GM19043 (cell line): Measurements from ENCODE around the gene CNTNAP2.

ENCODE experiments used
- ATAC-seq: cut with Tn5 transposase; IDR thresholded peaks from one replicate; pipeline ENCODE4 v1.9.1; 2021; ENCODE audit warnings: low read depth; ENCODE audit not compliant: unreplicated experiment

The CNTNAP2 gene

DNA sequence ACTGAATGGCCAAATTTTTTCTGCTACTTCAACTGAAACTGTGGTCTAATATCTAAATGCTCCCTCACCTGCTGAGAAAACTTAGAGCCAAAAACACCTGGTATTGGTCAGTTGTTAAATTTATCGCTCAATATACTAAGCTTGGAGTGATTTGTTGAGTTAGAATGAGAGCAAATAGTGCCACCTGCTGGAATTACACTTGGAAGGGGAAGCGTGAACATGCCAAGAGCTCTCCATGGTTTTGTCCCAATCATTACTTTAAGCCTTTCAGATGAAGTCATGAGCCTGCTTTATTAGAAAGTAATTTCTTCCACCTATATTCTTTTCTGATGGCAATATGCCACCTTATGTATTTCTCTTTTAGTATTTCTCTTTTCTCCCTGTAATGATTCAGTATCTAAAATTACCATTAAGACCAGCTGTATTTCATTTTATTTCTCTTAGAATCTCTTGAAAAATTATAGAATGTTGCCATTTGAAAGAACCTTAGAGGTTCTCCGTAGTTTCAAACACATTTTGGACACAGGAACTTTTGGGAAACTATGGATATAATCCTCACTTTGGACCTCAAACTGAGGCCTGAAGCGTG, 2026.2 kb downstream of the CNTNAP2 start:
- ATAC-seq, result no peak

DNA sequence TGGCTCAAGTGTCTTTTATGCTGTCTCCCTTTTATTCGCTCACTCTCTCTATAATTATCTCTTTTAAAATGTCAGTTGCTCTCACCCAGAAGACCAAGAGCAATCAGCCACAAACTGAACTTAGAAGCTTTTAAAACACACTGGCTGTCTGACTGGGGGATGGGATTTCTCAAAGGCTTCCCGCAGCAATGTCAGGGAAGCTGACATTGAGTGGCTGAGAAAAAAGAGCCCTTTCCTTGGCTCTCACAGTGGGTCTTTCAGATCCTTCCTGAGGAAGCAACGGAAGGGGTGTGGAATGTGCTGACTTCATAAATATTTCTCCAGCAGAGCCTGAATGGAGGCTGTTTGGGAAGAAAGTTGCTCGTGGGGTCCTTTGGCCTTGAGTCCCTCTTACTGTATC, 2028.2 kb downstream of the CNTNAP2 start:
- ATAC-seq, result no peak

DNA sequence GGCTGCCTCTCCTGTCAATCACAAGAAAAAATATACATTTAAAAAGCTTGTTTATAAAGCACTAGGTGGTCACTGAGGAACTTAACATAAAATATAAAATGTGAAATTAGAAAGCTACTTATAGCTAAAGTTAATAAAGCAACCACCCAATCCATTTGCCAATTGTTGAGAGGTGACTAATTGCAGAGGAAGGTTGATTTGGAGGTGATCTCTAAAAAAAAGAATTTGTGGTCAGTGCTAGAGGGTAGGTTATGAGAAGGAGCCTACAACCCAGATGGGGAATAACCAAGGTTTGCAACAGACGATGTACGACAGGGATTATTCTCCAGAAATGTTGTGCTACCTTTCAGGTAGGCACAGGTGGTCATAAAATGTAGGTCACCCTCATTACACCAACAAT, 2029.7 kb downstream of the CNTNAP2 start:
- no peak for ATAC-seq

DNA sequence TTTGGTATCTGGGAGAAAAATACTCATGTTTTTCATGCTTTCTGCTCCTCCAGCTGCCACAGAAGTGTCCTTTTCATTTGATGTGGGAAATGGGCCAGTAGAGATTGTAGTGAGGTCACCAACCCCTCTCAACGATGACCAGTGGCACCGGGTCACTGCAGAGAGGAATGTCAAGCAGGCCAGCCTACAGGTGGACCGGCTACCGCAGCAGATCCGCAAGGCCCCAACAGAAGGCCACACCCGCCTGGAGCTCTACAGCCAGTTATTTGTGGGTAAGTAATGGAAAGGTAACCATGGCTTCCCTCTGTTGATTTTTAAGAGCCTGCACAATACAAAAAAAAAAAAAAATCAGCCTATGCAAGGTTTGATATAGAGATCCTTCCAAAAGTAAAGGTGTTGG, 2030.8 kb downstream of the CNTNAP2 start:
- ATAC-seq, result no peak

DNA sequence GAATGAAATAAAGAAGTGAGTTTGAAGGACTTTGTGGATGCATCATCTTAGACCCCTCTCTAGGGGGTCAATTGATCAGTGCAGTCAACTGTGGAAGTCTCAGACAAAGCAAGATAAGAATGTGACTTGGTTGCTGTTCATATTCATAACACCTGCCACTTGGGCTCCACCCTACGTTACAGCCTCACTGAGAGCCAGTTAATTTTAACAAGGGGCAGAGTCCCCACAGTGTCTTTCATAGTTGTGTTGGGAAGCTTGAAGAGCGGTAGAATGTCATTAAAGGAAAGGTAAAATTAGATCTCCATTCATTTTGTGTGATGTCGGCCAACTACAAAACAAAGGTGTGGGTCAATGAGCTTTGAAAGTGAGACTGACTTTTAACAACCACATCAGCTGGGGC, 2031.9 kb downstream of the CNTNAP2 start:
- ATAC-seq, result no peak

DNA sequence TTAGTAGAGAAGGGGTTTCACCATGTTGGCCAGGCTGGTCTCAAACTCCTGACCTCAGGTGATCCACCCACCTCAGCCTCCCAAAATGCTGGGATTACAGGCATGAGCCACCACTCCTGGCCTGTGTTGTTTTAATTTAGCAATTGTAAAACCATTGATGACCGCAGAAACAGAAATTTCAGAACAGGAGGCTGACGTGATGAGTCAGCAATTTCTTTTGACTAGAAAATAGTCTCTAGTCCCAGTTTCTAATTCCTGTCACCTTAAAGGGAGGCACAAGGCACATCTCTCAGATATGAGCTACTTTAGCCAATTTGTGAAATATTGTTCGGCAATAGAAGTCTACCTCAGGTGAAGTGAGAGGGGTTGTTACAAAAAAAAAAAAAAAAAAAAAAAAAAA, 2033.1 kb downstream of the CNTNAP2 start:
- no peak for ATAC-seq

DNA sequence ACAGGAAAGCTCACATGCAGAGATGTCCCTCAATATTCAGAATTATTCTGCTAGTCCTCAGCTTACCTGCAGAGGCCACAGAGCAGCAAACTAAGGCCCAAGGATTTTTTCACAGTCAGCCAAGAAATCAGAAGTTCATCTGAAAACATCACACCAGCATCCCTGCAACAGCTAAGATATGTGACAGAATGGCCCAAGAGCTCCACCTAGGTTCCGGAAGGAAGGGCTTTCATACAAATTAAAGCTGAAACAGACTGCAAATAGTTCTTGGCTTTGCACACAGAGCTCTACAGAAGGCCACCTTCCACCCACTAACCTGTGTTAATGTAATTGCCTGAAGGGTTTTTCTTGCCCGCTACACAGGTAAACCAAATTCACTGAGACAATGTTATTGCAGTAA, 2035.2 kb downstream of the CNTNAP2 start:
- ATAC-seq, result no peak

DNA sequence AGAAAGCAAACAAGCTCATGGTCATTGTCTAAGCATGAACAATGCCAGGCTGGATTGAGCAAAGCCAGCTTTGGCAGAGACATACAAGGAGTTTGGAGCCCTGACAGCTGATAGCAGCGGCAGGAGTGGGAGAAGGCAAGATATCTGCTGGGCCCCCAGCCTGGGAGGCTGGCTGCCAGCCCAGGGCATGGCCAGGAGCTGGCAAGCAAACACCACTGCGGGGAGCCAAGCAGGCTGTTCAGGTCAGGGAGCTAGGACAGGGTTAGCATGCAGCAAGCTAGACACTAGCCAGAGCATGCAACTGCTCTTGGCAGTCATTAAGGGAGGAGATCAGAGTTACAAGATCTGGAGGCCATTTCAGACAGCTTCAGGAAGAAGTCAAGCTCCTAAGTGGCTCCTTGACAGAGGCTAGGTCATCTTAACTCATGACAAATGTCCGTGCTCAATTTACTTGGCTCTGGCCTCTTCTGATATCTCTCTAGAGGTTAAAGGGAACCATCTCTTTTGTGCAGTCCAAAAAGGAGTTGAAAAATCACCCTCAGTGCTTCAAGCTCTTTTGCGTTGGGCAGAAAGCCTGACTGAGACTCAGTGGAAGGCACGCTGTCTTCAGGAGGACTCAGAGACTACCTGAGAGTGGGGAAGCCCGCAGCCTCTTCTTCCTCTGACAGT, 2037.1 kb downstream of the CNTNAP2 start:
- ATAC-seq, result no peak

DNA sequence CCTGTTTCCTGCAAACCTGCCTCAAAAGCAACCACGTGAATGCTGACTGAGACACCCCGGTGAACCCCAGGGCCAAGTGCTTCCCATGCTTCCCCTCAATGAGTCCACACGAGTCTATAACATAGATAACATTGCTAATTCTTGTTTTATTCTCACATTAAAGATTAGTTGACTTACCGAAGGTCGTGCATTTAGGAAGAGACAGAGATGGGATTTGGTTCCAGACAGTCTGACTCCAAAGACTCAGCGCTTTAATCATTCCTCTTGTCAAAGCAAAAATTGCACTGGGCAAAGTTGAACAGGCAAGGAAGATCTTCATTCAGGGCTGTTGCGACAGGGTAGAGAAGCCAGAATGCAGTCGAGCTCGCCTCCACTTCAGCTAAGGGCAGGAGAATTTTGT, 2038.4 kb downstream of the CNTNAP2 start:
- ATAC-seq, result no peak

DNA sequence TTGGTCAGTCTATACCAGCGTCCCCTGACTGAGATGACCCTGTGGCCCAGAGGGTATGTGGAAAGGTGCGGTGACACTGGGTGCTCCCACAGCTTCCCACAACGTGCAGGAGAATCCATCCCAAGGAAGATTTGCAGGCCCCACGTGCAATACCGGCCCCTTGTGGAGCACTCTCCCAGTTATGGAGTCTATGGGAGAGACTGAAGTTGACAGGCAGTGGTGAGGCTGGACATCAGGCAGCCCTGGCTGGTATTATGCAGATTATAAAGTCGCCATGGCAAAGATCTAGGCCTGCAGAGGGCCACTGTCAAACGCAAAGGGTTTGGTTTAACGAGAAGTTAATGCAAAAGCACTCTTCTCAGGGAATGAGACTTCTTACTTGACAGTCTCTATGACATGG, 2039.2 kb downstream of the CNTNAP2 start:
- no peak for ATAC-seq

DNA sequence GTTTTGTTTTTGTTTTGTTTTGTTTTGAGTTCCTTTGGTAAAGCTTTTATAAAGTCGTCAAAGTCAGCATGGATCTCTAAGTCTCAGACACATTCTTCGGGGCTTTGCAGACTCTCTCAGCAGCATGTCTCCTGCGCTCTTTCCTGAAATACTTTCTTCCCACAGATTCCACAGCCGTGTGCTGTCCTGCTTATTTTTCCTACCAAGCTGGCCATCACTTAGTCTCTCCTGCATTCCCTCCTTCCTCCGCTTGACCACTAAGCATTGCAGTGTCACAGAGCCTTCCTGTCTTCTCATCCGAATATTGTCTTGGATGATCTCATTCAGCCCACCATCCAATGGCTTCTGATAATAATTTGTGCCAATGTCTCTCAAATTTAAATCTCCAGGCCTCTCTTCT, 2039.6 kb downstream of the CNTNAP2 start:
- ATAC-seq, result no peak

DNA sequence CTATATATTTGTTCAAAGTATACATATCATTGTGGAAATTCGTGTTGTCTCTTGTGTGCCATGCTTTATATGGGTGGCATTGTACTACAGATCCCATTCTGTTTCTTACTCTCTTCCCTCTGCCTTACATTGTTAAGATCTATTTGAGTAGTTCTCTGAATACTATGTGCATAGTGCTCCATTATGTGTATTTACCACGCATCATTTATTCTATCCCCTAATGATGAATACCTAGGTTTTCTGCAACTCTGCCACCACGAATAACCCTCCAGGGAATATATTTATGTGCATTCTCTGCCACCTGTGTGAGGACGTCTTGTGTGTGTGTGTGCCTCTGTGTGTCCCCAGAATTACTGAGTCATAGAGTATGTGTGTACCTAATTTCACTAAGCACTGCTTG, 2042.7 kb downstream of the CNTNAP2 start:
- ATAC-seq, result no peak

DNA sequence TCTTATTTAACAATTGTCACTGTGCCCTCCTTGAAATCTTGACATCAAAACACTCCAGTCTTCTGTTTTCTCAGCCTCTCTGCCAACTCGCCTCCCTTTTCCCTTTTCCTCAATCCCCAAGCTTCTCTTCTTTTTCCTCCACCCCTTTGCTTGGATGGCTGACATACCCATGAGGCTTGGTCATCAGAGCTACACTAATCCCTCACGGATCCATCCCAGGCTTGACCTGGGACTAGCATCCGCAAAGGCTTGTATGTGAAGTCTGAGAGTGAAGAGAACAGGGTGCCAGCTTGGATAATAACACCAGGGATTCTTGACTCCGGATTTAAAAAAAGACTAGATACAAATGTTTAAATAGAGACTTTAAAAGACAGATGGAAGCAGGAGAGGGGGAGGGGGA, 2045.2 kb downstream of the CNTNAP2 start:
- no peak for ATAC-seq

DNA sequence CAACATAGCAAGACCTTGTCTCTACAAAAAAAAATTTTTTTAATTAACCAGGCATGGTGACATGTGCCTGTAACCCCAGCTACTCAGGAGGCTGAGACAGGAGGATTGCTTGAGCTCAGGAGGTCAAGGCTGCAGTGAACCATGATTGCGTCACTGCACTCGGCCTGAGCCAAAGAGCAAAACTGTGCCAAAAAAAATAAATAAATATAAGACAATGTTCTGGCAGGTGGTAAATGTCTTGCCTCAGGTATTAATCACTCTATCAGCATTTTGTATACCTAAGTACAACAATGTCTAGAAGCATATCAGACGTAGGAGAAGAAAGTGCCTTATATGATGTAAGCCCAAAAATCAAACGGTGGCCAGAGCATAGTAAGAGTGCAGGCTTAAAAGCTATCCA, 2046.2 kb downstream of the CNTNAP2 start:
- no peak for ATAC-seq

DNA sequence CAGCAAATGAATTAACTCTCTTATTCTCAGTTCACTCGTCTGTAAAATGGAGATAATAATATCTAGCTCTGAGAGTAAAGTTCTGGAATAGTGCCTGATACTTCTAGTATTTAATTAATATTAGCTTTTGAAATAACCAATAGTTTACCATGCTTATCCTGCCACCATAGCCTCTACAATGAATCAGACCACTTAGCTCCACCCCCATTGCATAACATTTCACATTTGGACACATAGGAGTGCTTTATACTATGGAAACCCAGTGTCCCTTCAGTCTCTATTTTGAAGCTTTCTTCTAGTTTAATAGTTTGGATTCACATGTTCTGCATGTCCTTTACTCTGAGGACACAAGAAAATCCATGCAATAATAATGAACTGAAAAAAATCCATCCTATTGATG, 2046.6 kb downstream of the CNTNAP2 start:
- ATAC-seq, result no peak

DNA sequence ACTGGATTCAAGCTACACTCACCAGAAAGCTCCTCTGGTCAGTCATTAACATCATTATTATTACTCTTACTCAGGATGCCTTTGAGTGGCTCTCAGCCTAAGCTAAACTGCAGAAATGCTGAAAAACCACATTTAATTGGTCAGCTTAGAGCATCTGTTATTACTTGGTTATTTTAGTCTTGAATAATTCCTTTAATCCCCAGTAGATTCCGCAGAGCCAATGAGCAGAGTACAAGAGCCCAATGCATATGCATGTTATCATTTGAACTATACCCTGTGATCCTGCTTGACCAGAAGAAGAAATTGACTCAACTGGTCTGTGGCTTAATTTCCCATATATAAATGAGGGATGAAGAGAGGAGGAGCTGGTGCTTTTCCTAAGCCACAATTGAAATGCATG, 2056.3 kb downstream of the CNTNAP2 start:
- ATAC-seq, result no peak

DNA sequence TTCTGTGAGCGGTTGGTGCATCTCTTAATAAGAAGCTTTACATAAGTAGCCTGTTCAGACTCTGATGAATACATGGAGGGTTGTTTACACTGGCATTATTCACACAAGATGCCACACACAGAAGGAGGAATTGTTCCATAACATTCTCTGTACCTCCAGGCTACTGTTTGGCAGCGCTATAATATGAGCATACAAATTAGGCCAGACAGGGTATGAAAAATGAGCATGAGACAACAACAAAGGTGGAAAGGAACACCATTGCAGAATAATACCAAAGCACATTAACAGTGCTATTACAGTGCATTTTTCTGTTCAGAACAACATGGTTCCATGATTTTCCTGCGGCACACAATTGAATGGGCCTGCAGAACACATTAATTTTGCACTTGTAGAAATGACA, 2056.8 kb downstream of the CNTNAP2 start:
- no peak for ATAC-seq

DNA sequence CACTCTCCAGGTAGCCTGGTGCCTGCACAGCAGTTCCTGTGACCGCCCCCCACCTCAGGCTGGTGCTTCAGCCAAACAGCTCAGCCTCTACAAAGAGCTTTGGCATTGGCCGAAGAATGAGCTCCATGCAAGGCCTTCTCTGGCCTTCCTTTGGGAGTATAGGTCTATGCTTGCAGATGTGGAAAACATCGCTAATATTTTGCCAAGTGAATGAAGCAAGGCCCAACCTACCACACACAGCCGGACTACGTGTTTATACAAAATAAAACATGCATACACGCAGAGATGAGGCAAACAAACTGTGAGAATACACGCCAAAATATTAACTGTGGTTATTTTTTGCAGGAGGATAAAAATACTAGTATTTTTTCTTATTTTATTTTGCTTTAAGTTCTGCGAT, 2057.8 kb downstream of the CNTNAP2 start:
- ATAC-seq, result no peak

DNA sequence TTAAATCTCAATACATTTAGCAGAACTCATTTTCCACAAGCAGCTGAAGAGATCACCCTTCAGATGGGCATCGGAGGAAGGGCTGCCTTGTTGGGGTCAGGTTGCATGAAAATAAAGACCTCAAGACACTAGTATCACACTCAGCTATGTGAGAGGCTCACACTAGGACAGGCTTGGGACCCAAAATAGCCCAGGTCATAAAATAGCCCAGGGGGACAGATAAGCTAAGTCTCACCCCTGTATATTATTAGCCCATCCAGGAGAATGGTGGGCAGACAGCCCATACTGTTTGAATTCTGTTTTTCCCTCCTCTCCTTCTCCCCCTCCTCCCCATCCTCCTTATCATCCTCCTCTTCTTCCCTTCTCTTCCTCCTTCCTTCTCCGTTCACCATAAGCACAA, 2058.9 kb downstream of the CNTNAP2 start:
- ATAC-seq, result no peak

DNA sequence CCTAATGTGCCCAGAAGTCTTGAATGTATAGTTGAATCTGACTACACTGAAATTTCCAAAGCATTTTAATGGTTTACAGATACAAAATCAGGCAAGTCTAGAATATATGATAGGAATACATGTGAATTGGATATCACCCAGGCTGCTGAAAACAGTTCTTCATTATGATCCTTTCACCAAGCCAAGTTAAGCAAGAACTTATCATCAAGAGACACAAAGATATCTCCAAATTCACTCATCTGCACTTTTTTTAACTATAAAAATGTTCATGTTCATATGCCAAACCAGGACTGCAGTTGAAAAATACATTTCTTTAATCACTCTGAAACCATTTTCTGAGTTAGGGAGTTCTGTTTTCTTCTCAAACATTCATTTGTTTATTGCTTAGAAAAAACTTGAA, 2061.4 kb downstream of the CNTNAP2 start:
- no peak for ATAC-seq

DNA sequence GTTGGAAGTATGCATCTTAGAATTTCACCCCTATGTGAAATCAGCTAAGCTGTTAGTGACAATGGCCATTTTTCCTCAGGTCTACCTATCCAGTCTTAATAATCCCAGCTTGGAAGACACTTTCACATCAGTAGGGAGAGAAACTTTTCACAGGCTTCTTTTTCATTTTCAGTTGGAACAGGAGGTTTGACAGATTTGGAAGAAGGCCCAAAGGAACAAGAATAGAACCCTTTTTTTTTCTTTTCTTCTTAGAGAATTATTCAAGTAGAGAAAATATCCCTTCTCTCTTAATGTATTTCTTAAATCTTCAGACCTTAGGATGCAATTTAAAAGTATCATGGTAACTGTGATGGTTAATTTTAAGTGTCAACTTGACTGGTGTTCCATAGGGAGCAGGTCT, 2063.5 kb downstream of the CNTNAP2 start:
- ATAC-seq, result no peak

DNA sequence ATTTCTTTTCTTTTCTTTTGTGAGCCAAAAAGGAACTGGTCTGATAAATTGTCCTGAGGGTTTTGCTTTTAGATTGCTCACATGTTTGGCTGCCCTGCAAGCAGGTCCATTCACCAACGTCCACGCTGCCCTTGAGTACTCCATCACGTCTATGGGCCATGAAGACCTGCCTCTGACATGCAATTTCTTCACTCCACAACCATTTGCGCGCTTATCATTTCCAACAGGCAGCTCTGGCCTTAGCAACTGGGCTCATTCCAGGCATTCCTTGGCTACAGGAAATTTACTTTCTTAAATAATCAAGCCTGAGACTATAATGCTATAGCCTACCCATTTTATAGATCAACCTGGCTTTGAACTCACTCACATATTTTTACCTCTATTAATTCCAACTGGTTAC, 2065.7 kb downstream of the CNTNAP2 start:
- no peak for ATAC-seq

DNA sequence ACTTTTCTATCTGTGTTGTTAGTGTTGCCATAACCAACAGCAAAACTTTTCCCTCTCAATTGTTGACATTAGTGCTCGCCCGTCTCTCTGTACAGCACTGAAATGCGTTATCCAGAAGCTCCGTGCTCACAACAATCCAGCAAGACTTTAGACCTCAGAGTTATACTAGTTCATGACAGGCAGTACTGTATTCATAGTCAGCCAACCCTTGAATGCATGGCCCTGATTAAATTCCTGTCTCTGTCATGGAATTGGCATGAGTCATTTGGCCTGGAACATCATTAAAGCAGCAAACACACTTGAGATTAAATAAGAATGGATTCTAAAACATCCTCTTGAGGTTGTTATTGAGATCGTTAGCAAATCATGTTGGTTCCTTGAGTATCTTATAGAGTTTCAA, 2068.4 kb downstream of the CNTNAP2 start:
- ATAC-seq, result no peak
